ENCODE results near the gene TMEM234.

TMEM234 gene

DNA sequence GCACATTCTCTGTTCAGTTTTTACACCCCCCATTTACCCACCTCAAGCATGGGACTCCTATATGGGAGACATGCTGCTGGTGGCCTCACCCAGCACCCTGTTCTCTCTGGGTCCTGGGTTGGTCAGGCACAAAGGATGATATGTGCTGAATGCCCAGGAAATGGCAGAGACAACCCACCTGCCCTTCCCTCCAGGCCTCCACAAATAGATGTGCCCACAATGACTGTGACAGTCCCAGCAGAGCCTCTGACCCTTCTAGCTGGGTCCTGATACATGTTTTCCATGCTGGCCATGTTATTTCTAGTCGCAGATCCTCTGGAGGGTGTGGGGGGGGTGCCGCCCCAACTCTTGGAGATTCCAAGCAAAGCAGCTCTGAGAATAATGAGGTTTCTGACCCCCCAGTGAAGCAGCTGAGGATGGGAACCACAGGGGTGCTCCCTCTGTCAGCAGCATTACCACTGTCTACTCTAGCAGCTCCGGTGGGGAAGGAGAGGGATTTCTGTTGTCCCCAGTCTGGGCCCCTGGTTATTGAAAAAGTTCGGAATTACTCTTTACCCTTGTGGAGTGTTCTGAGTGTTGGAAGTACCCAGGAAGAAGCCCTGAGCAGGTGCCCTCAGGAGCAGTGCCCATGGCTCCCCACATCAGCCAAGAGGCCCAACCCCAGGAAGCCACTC is 23.0 kb downstream of the TMEM234 start:
- DNase-seq = no peak

GRCh38 chr1:32198237-32199042 is 23.7 kb downstream of the TMEM234 start:
- no peak for DNase-seq

DNA sequence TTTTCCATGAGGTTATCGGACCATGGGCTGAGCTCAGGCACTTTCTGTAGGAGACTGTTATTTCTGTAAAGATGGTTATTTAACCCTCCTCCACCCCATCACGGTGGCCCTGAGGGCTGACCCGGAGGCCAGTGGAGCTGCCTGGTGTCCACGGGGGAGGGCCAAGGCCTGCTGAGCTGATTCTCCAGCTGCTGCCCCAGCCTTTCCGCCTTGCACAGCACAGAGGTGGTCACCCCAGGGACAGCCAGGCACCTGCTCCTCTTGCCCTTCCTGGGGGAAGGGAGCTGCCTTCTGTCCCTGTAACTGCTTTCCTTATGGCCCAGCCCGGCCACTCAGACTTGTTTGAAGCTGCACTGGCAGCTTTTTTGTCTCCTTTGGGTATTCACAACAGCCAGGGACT is 24.3 kb downstream of the TMEM234 start:
- no peak for DNase-seq

- DNase-seq = no peak
Observed at GRCh38 chr1:32197074-32197473, 25.1 kb downstream of the TMEM234 start.

DNA sequence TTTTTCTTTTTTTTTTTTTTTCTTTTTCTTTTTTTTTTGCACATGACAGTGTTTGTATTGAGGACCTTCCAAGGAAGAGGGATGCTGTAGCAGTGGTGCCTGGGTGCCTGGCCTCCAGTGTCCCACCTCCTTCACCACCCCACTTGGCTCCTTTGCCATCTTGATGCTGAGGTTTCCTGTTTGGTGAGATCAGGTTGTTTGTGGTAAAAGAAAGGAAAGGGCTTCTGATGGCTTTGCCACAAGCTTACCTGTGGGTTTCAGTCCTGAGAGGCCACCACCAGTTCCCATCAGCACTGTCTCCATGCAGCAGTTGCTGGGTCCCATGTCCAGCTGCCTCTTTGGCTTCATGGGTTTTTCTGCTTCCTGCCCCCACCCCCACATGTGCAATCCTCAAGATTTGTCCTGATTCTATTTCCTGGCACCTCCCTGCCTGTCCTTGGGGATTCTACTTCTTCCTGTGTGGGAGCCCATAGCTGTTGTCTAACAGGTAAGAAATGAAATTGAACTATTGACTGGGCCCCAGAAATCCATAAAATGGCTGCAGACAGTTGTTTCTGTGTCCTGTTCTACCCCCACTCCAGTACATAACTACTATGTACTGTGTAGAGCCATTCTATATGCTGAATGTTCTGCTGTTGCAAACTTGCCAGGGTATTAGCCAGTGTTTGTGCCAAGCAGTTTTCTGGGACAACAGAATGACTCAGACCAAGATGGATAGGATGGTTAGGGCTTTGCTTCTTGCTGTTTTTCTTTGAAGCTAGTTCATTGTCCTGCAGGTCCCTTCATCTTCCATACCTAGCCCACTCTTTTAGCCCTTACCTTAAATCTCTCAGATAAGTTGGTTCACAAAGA is 26.0 kb downstream of the TMEM234 start:
- no peak for DNase-seq

DNA sequence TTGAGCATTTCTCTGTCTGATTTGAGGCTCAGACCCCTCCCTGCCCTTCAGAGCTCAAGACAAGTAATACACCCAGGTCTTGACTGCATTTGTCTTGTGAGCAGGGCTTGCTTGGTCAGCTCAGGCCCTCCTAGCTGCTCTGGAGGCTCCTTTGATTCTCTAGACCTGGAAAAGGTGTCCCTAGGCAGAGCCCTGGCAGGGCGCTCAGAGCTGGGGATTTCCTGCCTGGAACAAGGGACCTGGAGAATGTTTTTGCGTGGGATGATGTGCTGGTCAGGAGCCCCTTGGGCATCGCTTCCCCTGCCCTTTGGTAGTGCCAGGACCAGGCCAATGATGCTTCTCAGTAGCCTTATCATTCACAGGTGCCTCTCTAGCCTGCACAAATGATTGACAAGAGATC is 26.6 kb downstream of the TMEM234 start:
- no peak for DNase-seq

DNA sequence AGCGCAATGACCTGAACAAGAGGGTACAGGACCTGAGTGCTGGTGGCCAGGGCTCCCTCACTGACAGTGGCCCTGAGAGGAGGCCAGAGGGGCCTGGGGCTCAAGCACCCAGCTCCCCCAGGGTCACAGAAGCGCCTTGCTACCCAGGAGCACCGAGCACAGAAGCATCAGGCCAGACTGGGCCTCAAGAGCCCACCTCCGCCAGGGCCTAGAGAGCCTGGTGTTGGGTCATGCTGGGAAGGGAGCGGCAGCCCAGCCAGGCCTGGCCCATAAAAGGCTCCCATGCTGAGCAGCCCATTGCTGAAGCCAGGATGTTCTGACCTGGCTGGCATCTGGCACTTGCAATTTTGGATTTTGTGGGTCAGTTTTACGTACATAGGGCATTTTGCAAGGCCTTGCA is 27.2 kb downstream of the TMEM234 start:
- no peak for DNase-seq

DNA sequence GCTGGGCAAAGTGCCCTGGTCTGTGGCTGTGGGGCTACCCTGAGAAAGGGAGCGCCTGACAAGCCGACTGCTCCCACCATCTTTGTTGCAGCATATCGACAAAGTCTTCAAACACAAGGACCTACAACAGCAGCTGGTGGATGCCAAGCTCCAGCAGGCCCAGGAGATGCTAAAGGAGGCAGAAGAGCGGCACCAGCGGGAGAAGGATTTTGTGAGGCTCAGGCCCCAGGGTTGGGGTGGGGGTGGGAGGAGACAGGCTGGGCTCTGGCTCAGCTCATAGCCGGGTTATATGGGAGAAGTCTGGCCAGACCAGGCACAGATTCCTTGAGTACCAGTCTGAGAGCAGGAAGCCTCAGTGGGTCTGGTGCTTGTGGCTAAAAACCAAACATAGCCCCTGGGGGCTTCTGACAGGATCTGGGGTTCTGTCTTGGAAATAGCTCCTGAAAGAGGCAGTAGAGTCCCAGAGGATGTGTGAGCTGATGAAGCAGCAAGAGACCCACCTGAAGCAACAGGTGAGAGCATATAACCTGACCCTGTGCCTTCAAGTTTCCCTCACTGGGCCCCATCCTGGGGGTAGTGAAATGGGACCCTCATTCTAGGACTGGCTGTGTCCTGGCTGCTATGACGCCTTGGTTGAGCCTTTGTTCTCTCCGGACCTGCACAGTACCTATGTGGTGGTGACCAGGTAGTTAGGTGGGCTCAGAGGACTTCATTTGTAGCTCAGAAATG is 29.8 kb downstream of the TMEM234 start:
- DNase-seq = no peak

GRCh38 chr1:32187850-32188249 is 34.3 kb downstream of the TMEM234 start:
- DNase-seq = no peak

DNA sequence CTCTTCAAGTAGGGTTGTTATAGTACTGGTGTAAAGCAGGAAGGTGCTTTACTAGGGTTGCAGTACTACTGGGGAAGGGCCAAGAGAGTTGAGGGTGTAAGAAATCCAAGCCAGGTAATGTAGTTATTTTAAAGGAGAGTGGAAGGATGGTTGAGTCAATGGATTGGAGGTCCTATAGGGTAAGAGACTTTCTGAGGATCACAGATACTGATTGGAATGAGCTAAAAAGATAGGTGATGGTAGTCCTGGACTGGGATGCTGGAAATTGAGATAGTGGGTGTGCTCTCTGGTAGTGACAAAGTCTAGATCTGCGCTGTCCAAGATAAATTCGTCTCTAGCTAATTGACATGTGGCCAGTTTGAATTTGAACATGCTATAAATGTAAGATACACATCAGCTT is 35.7 kb downstream of the TMEM234 start:
- DNase-seq = no peak

- DNase-seq = no peak
Observed at GRCh38 chr1:32186077-32186476, 36.1 kb downstream of the TMEM234 start.

DNA sequence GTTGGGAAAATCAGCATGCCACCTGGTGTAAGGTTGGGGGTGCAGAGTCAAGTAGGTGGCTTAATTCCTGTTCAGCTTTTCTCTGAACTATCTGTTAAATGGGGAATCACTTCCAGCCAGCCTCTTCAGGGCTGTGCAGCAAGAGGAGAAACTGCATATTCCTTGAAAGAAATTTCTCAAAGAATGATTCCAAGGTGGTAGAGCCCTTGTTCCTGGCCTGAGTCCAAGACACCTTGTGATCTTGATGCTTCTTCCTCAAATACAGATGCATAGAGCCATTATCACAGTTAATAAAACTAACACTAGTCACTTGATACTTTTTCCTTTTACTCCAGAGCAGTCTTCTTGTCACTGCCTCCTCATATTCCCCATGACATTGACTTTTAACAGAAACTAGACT is 37.5 kb downstream of the TMEM234 start:
- no peak for DNase-seq

GRCh38 chr1:32182060-32182459 is 40.1 kb downstream of the TMEM234 start:
- DNase-seq = no peak

DNA sequence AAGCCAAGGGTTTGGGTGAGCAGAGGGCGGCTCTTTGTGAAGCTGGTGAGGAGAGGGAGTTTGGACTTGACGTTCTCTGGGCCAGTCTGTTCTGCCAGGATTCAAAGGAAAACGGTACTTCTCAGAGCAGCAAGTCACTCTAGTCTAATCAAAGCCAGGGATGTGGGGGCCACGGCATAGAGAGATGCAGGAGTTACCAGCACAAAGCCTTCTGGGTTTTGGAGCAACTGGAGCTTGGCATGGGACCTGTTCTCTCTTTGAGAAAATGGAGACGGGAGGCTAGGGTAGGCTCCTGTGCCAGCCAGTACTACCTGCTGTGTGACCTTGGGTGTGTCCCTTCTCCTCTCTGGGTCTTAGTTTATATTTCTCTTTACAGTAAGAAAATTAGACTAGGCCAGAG is 40.6 kb downstream of the TMEM234 start:
- DNase-seq = no peak

GRCh38 chr1:32181065-32181464 is 41.1 kb downstream of the TMEM234 start:
- no peak for DNase-seq

- peak; percentile 44 for DNase-seq
Observed at GRCh38 chr1:32180186-32181060, 41.7 kb downstream of the TMEM234 start.

DNA sequence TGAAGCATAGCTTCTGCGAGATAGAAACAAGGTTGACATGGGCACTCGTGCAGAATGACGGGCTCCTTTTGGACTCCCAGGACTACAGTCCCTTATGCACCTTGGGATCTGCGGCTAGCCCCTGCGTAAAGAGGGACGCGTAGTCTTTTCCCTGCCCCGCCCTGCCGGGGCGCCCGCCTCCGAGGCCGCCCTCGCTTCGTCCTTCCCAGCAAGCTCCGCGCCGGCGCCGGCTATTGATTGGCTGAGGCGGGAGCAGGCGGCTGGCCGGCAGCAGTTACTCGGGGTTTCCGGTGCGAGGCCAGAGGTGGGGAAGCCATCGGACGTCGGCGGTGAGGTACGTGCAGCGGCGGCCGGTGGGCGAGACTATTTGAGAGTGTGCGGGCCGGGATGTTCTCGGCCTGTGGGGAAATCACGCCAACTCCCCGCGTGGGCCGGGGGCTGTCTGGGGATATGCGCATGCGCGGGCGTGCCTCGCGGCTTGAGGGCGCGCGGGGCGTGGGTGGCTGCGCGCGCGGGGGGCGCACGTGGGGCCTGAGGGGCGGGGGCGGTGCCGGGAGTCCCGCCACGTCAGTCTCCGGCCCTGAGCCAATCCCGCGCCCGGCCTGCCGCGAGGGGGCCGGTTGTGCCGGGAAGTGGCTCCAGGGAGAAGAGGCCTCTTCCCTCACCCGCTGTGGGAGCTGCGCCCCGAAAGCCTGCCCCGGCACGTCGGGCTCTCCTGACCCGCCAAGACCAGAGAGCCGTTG is 42.5 kb downstream of the TMEM234 start, which contains the start of gene TXLNA:
TSS of gene TXLNA (plus strand) at position 233 of the 743 bp plus-strand sequence. CDS start 671 bp downstream, outside the sequence.
- DNase-seq = peak; percentile 97

GRCh38 chr1:32179193-32179442 is 43.0 kb downstream of the TMEM234 start:
- DNase-seq = no peak

DNA sequence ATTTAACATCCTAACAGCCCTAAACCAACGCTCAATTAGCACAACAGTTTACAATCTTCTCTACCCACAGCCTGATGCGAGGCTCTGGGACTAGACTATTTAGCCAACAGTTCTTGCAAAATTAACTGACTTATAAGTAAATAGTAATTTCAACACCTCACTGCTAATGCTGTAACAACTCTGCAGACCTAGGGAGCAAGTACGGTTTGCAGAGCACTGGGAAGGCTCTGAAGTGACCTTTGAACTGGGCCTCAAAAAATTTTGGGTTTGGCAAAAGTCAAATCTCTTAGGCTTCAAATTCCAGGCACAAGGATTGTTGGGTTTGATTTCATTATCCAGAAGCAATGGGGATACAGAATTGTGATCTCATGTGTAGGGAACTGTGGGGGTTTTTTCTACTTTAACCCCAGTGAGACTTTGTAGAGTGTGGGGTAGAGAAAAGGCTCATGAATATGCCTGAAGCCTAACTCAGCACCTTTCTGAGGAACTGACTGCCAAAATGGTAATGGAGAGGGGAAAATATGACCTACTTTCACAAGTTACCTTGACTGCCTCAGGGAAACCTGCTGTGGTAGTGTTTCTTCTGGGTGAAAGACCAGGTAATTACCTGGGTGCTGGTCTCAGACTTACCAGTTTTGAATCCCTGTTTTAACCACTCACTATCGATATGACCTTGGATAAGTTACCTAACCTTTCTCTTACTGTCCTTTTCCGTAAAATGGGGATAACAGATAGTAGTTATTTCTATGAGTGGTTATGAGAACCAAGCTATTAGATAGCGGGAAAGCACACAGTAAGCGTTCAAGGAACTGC is 43.6 kb downstream of the TMEM234 start:
- DNase-seq = no peak

DNA sequence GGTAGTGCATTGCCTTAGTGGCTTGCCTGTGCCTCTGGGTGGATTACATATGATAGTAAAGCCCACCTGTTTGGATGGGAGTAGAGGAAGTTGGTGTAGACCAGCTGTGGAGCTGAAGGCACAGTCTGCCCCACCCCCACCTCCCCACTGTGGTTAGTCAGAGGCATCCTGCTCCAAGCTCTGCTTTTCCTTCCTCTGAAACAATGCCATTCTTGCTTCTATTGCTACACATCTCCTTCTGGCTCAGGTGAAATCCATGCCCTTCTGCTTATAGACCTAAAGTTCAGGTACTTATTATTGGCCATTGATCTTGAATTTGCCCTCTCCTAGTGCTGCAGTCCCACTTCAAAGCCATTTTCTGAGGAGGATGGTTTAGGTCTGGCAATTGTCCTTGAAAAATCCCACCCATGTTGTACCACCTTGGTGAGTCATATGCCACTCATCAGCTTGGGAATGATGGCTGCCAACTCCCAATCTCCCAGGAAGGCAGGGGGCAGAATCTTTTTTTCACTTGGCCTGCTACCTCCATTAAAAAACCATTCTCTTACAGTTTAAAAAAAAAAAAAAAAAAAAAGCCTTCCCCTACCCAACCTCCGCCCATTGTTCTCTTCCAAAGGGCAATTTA is 49.4 kb downstream of the TMEM234 start:
- no peak for DNase-seq
